WTC11 (cell line): ENCODE data around the gene RBPMS2. TPM values are rescaled to one million over a fixed set of nuclear protein-coding genes. Genes with fewer than 3 reads are reported as not detected.

Experiments used
- ATAC-seq: fragments of 200-7000 bp; cut with Tn5 transposase; 2 replicates; pipeline ENCODE4 v1.10.0; 2021; ENCODE audit warnings: mild to moderate bottlenecking, moderate library complexity
- CTCF ChIA-PET: fragments of 300-600 bp; sonication (Branson Sonifier 250); formaldehyde crosslinking; loops from one replicate; lab custom pipeline; 2021; ENCODE audit warnings: antibody characterized with exemption; lab: Charles Lee
- POLR2A ChIA-PET: fragments of 350-600 bp; sonication (Branson Sonifier 250); formaldehyde crosslinking; loops from one replicate; lab custom pipeline; 2021; ENCODE audit warnings: antibody characterized with exemption; lab: Charles Lee
- DNase-seq: peaks from one replicate; pipeline ENCODE4 v3.0.0; 2021; ENCODE audit warnings: low spot score
- H3K27ac Mint-ChIP-seq: 2 replicates; pipeline ENCODE4 v1.8.0; 2021; ENCODE audit warnings: mixed read lengths
- H3K27me3 Mint-ChIP-seq: 2 replicates; pipeline ENCODE4 v1.8.0; 2021; ENCODE audit warnings: low read depth, mild to moderate bottlenecking, moderate library complexity, mixed read lengths
- H3K36me3 Mint-ChIP-seq: 2 replicates; pipeline ENCODE4 v1.8.0; 2021; ENCODE audit warnings: mixed read lengths
- H3K4me1 Mint-ChIP-seq: 2 replicates; pipeline ENCODE4 v1.8.0; 2022; ENCODE audit warnings: mixed read lengths
- H3K4me3 Mint-ChIP-seq: 2 replicates; pipeline ENCODE4 v1.8.0; 2021; ENCODE audit warnings: mild to moderate bottlenecking, moderate library complexity, mixed read lengths
- H3K9me3 Mint-ChIP-seq: 2 replicates; pipeline ENCODE4 v1.8.0; 2021; ENCODE audit warnings: mixed read lengths
- CTCF ChIP-seq: fragments of 200-600 bp; IDR thresholded peaks from 2 replicates; pipeline ENCODE4 v1.8.0; 2022; ENCODE audit warnings: antibody characterized with exemption
- EMX1 ChIP-seq: fragments of 250-450 bp; sonication (Bioruptor Pico); IDR thresholded peaks from 2 replicates; pipeline ENCODE4 v1.8.0; 2021; ENCODE audit warnings: mild to moderate bottlenecking
- ETV6 ChIP-seq: sonication (generic); formaldehyde crosslinking; IDR thresholded peaks from 2 replicates; pipeline ENCODE4 v1.8.1; 2022; ENCODE audit warnings: mild to moderate bottlenecking, missing genetic modification reagents
- FOXP4 ChIP-seq: sonication (generic); formaldehyde crosslinking; IDR thresholded peaks from 2 replicates; pipeline ENCODE4 v1.8.0; 2022; ENCODE audit warnings: mild to moderate bottlenecking, missing genetic modification reagents
- KAT7 ChIP-seq: sonication (generic); formaldehyde crosslinking; IDR thresholded peaks from 2 replicates; pipeline ENCODE4 v1.8.1; 2023; ENCODE audit warnings: missing genetic modification reagents, mild to moderate bottlenecking, borderline replicate concordance
- MXD4 ChIP-seq: fragments of 250-450 bp; sonication (Bioruptor Pico); IDR thresholded peaks from 2 replicates; pipeline ENCODE4 v1.8.0; 2021; ENCODE audit warnings: mild to moderate bottlenecking, moderate library complexity, borderline replicate concordance
- PREB ChIP-seq: sonication (generic); formaldehyde crosslinking; IDR thresholded peaks from 2 replicates; pipeline ENCODE4 v1.8.1; 2022; ENCODE audit warnings: mild to moderate bottlenecking, missing genetic modification reagents, moderate library complexity, borderline replicate concordance
- RELA ChIP-seq: sonication (generic); formaldehyde crosslinking; IDR thresholded peaks from 2 replicates; pipeline ENCODE4 v1.8.1; 2022; ENCODE audit warnings: missing genetic modification reagents, mild to moderate bottlenecking, borderline replicate concordance
- ZNF138 ChIP-seq: sonication (generic); formaldehyde crosslinking; conservative IDR thresholded peaks from 2 replicates; pipeline ENCODE4 v1.8.1; 2022; ENCODE audit warnings: mild to moderate bottlenecking, moderate library complexity, missing genetic modification reagents
- ZNF416 ChIP-seq: fragments of 250-450 bp; sonication (Bioruptor Pico); IDR thresholded peaks from 2 replicates; pipeline ENCODE4 v1.9.0; 2021; ENCODE audit warnings: mild to moderate bottlenecking, inconsistent platforms
- ZNF425 ChIP-seq: fragments of 250-450 bp; sonication (Bioruptor Pico); conservative IDR thresholded peaks from 2 replicates; pipeline ENCODE4 v1.9.0; 2021; ENCODE audit warnings: mild to moderate bottlenecking
- total RNA-seq: library from RNA; stranded (reverse); gene quantifications from 3 replicates; pipeline ENCODE4 v1.2.3, GENCODE V29; 2021
- TF ChIP-seq, protein P1 (sequence below): sonication (generic); formaldehyde crosslinking; IDR thresholded peaks from 2 replicates; pipeline ENCODE4 v1.8.1; 2022; ENCODE audit warnings: low read depth, missing genetic modification reagents, borderline replicate concordance

The RBPMS2 gene
- total RNA-seq, 1 experiment from 2014 or later: 195 TPM

GRCh38 chr15:64773606-64774005 is 1.8 kb downstream of the RBPMS2 start:
- CTCF ChIA-PET: interaction anchor here (0.7 to 3.1 kb wide), 5 partner anchors 24 to 67 kb away, joined by 3 to 25 read pairs (median 4); no protein-coding TSS in a partner anchor
- peak overlapping the region; percentile 94 for H3K4me3 Mint-ChIP-seq
- peaks cover 61% of the 10 kb centered on the region for H3K4me1 Mint-ChIP-seq
- H3K27ac Mint-ChIP-seq: peak overlapping the region; percentile 58
- TF ChIP-seq EMX1 (no peak), ZNF138 (CRISPR knock-in tag) (0 out of 2 replicates have a peak, but pooled peaks have one; percentile 65)
- H3K9me3 Mint-ChIP-seq: no peaks in the 10 kb centered on the region
- POLR2A ChIA-PET: interaction anchor here (1.0 to 3.1 kb wide), 4 partner anchors 35 to 72 kb away, joined by 3 to 28 read pairs (median 6); no protein-coding TSS in a partner anchor
- DNase-seq: no peak
- no peak for ATAC-seq
- H3K27me3 Mint-ChIP-seq: no peaks in the 10 kb centered on the region
- no peaks in the 10 kb centered on the region; the same call in 1 of the 2 replicates for H3K36me3 Mint-ChIP-seq

GRCh38 chr15:64772964-64773363 is 2.4 kb downstream of the RBPMS2 start:
- peaks cover 2% of the 10 kb centered on the region; the same call in 1 of the 2 replicates for H3K36me3 Mint-ChIP-seq
- H3K27me3 Mint-ChIP-seq: no peaks in the 10 kb centered on the region
- DNase-seq: no peak
- H3K27ac Mint-ChIP-seq: peak overlapping the region; percentile 58
- peaks cover 60% of the 10 kb centered on the region for H3K4me1 Mint-ChIP-seq
- H3K4me3 Mint-ChIP-seq: peak overlapping the region; percentile 94
- TF ChIP-seq PREB (CRISPR knock-in tag): no peak
- TF ChIP-seq CTCF: no peak
- no peak for TF ChIP-seq ZNF138 (CRISPR knock-in tag)
- no peak for TF ChIP-seq ETV6
- no peak for TF ChIP-seq RELA
- TF ChIP-seq ZNF425: no peak
- no peak for TF ChIP-seq ZNF416 (CRISPR knock-in tag)
- no peak for TF ChIP-seq FOXP4 (CRISPR knock-in tag)
- TF ChIP-seq, protein P1, sequence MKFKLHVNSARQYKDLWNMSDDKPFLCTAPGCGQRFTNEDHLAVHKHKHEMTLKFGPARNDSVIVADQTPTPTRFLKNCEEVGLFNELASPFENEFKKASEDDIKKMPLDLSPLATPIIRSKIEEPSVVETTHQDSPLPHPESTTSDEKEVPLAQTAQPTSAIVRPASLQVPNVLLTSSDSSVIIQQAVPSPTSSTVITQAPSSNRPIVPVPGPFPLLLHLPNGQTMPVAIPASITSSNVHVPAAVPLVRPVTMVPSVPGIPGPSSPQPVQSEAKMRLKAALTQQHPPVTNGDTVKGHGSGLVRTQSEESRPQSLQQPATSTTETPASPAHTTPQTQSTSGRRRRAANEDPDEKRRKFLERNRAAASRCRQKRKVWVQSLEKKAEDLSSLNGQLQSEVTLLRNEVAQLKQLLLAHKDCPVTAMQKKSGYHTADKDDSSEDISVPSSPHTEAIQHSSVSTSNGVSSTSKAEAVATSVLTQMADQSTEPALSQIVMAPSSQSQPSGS (CRISPR knock-in tag): no peak
- no peak for TF ChIP-seq MXD4 (CRISPR knock-in tag)
- ATAC-seq: no peak
- ChIA-PET CTCF (no interaction called here), POLR2A (interaction anchor here (3.1 kb wide), 1 partner anchor 35 kb away, joined by 28 read pairs; no protein-coding TSS in a partner anchor)
- no peaks in the 10 kb centered on the region for H3K9me3 Mint-ChIP-seq

DNA sequence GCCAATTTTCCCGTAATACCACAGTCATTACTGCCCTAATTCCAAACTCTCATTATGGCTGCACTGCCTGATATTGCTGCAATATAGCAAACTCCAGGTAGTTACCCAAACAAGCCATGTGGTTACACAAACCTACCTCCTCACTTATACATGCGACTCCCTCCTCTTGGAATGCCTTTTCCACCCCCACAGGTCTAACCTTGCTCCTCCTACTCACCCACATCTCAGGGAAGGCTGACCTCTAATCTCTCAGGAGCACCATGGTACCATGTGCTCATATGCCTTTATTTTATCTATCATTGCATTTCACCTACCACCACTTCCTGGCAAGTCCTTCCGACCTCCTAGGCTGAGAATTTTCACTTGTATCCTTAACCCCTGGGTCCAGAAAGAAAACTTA is 2.9 kb downstream of the RBPMS2 start:
- DNase-seq: no peak
- Mint-ChIP-seq H3K27ac (peak overlapping the region; percentile 58), H3K27me3 (no peaks in the 10 kb centered on the region), H3K4me1 (peaks cover 59% of the 10 kb centered on the region), H3K9me3 (no peaks in the 10 kb centered on the region), H3K4me3 (peak overlapping the region; percentile 94), H3K36me3 (peaks cover 5% of the 10 kb centered on the region; the same call in 1 of the 2 replicates)
- ChIA-PET POLR2A (interaction anchor here (0.8 to 1.1 kb wide), 2 partner anchors 35 to 37 kb away, joined by 3 to 6 read pairs; no protein-coding TSS in a partner anchor), CTCF (interaction anchor here (0.9 to 1.2 kb wide), 3 partner anchors 37 to 63 kb away, joined by 3 to 8 read pairs (median 3); no protein-coding TSS in a partner anchor)
- ATAC-seq: peak; percentile 46
- no peak for TF ChIP-seq KAT7 (CRISPR knock-in tag)
